Gastrocnemius medialis (tissue), 4 donors: ENCODE data around the gene KCTD15. TPM values are rescaled to one million over a fixed set of nuclear protein-coding genes. Genes with fewer than 3 reads are reported as not detected.

ENCODE experiments used
- ATAC-seq, 2 donors: fragments of 150-250 bp; one replicate each; pipeline ENCODE4 v1.9.1; 2016
- DNase-seq, 2 donors: peaks; one replicate each; pipeline ENCODE4 v3.0.0-alpha.2; 2019
- H3K27ac ChIP-seq, 4 donors: fragments of 200-600 bp; sonication (generic); 1 replicate in 1 of 4; 2 replicates in 3 of 4; pipeline ENCODE4 v1.5.1; 2016 to 2018; ENCODE audit warnings: mild to moderate bottlenecking in 2 of 4, moderate library complexity in 1 of 4
- H3K27me3 ChIP-seq, 3 donors: fragments of 200-600 bp; sonication (generic) in 2 of 3; 1 replicate in 1 of 3; 2 replicates in 2 of 3; pipeline versions ENCODE4 v1.5.1 to v1.6.0; 2016 to 2019; ENCODE audit warnings: mild to moderate bottlenecking in 1 of 3, moderate library complexity in 1 of 3
- H3K36me3 ChIP-seq, 2 donors: fragments of 200-600 bp; sonication (generic) in 1 of 2; one replicate each; pipeline ENCODE4 v1.5.1; 2017 to 2018
- H3K4me1 ChIP-seq, 2 donors: fragments of 200-600 bp; sonication (generic) in 1 of 2; one replicate each; pipeline ENCODE4 v1.5.1; 2016 to 2017; ENCODE audit warnings: mild to moderate bottlenecking in 2 of 2
- H3K4me3 ChIP-seq, 4 donors: fragments of 200-600 bp; sonication (generic) in 3 of 4; 1 replicate in 1 of 4; 2 replicates in 3 of 4; pipeline ENCODE4 v1.5.1; 2016 to 2019; ENCODE audit warnings: mild to moderate bottlenecking in 2 of 4
- H3K9me3 ChIP-seq, 3 donors: fragments of 200-600 bp; sonication (generic) in 2 of 3; 1 replicate in 1 of 3; 2 replicates in 2 of 3; pipeline ENCODE4 v1.5.1; 2016 to 2019
- CTCF ChIP-seq, 5 experiments: fragments of 450-650 bp in 3 of 5; fragments of 200-600 bp in 2 of 5; sonication (generic) in 2 of 5; IDR thresholded peaks in 4 of 5; conservative IDR thresholded peaks in 1 of 5; 1 replicate in 4 of 5; 2 replicates in 1 of 5; pipeline ENCODE4 v1.5.1; 2016 to 2019; ENCODE audit warnings: antibody characterized with exemption in 5 of 5, mild to moderate bottlenecking in 3 of 5, moderate library complexity in 3 of 5
- POLR2A ChIP-seq, 2 donors: fragments of 450-650 bp; IDR thresholded peaks; one replicate each; pipeline ENCODE4 v1.6.1; 2017; ENCODE audit warnings: antibody characterized with exemption in 2 of 2, mild to moderate bottlenecking in 2 of 2, moderate library complexity in 2 of 2
- in situ Hi-C, 4 donors: fragments of 200-750 bp; cut with MboI; loops; one replicate each; pipeline versions ENCODE4 v1.15.0 to v1.8.0; 2017; ENCODE audit warnings: low sequenced_read_pairs in 4 of 4
- intact Hi-C: fragments of 100-400 bp; cut with DNase I; formaldehyde crosslinking; loops from one replicate; pipeline ENCODE4 v1.15.1; 2023; ENCODE audit warnings: low total_unique reads
- total RNA-seq, 4 donors: library from RNA; depleted of rRNA; stranded (reverse); fragments of >200 nt; gene quantifications; one replicate each; pipeline versions ENCODE4 v1.1.0 to v1.2.3, GENCODE V29; 2016

KCTD15 gene
- total RNA-seq, 4 donors from 2014 or later: 1.9 to 14.8 (median 5.8) TPM

- DNase-seq (no peak), ATAC-seq (no peak)
- no peak for TF ChIP-seq CTCF (IDR thresholded peaks at IDR 0.05 in 4 of 5, conservative IDR thresholded peaks at IDR 0.05 in 1 of 5)
- TF ChIP-seq POLR2A (IDR thresholded peaks at IDR 0.05): no peak
- Histone ChIP-seq H3K4me3 (peak overlapping the region; percentile 67 to 81 (median 72)), H3K36me3 (no peaks in the 10 kb centered on the region), H3K27me3 (peaks cover 6 to 12% (median 9%) of the 10 kb centered on the region in 3 donors), H3K4me1 (peaks cover 0 to 19% of the 10 kb centered on the region in 2 donors), H3K9me3 (no peaks in the 10 kb centered on the region), H3K27ac (peak overlapping the region; percentile 80 to 82 (median 80))
- intact Hi-C loops: loop anchor here (5.0 kb wide), 1 partner anchor 302 kb away; no protein-coding TSS in a partner anchor
- in situ Hi-C loops: loop anchor here in 2 of 4 donors (25.0 kb wide), 2 partner anchors 192 to 292 kb away; no protein-coding TSS in a partner anchor
These were observed 1.8 kb upstream of the KCTD15 start for GRCh38 chr19:33794683-33795369.

GRCh38 chr19:33795370-33796163, 1.1 kb upstream of the KCTD15 start:
- in situ Hi-C loops (loop anchor here in 2 of 4 donors (25.0 kb wide), 2 partner anchors 192 to 292 kb away; no protein-coding TSS in a partner anchor), intact Hi-C loops (loop anchor here (5.0 kb wide), 1 partner anchor 302 kb away; no protein-coding TSS in a partner anchor)
- H3K27ac ChIP-seq: peak overlapping the region; percentile 80 to 82 (median 80)
- TF ChIP-seq POLR2A (IDR thresholded peaks at IDR 0.05): peak; percentile 39 to 63
- TF ChIP-seq CTCF (IDR thresholded peaks at IDR 0.05 in 4 of 5, conservative IDR thresholded peaks at IDR 0.05 in 1 of 5): peak; percentile 53 to 81 (median 77)
- peaks cover 0 to 19% of the 10 kb centered on the region in 2 donors for H3K4me1 ChIP-seq
- H3K27me3 ChIP-seq: peaks cover 6 to 12% (median 7%) of the 10 kb centered on the region in 3 donors
- ATAC-seq (peak; percentile 54 to 55), DNase-seq (peak in 1 of 2 donors; percentile 11)
- H3K4me3 ChIP-seq: peak overlapping the region; percentile 67 to 81 (median 72)
- no peaks in the 10 kb centered on the region for H3K36me3 ChIP-seq
- H3K9me3 ChIP-seq: no peaks in the 10 kb centered on the region

- DNase-seq: no peak
- Histone ChIP-seq H3K27me3 (peaks cover 2 to 12% (median 6%) of the 10 kb centered on the region in 3 donors), H3K4me1 (peaks cover 0 to 19% of the 10 kb centered on the region in 2 donors), H3K4me3 (peak overlapping the region; percentile 67 to 81 (median 72)), H3K27ac (peak overlapping the region; percentile 80 to 82 (median 80)), H3K9me3 (no peaks in the 10 kb centered on the region), H3K36me3 (no peaks in the 10 kb centered on the region)
- intact Hi-C loops (loop anchor here (5.0 kb wide), 1 partner anchor 299 kb away; no protein-coding TSS in a partner anchor), in situ Hi-C loops (loop anchor here in 2 of 4 donors (25.0 kb wide), 2 partner anchors 189 to 289 kb away; no protein-coding TSS in a partner anchor)
- no peak for ATAC-seq
- TF ChIP-seq POLR2A (IDR thresholded peaks at IDR 0.05) (no peak), CTCF (IDR thresholded peaks at IDR 0.05 in 4 of 5, conservative IDR thresholded peaks at IDR 0.05 in 1 of 5) (no peak)
These were observed 1.4 kb downstream of the KCTD15 start for GRCh38 chr19:33797802-33798671.

GRCh38 chr19:33798681-33799111, 2.0 kb downstream of the KCTD15 start:
- in situ Hi-C loops (loop anchor here in 2 of 4 donors (25.0 kb wide), 2 partner anchors 189 to 289 kb away; no protein-coding TSS in a partner anchor), intact Hi-C loops (loop anchor here (5.0 kb wide), 1 partner anchor 299 kb away; no protein-coding TSS in a partner anchor)
- DNase-seq (no peak), ATAC-seq (no peak)
- Histone ChIP-seq H3K36me3 (no peaks in the 10 kb centered on the region), H3K27ac (peak overlapping the region; percentile 80 to 82 (median 80)), H3K4me3 (peak overlapping the region; percentile 67 to 81 (median 72)), H3K4me1 (peaks cover 0 to 19% of the 10 kb centered on the region in 2 donors), H3K9me3 (no peaks in the 10 kb centered on the region), H3K27me3 (peaks cover 2 to 12% (median 6%) of the 10 kb centered on the region in 3 donors)
- TF ChIP-seq POLR2A (IDR thresholded peaks at IDR 0.05) (no peak), CTCF (IDR thresholded peaks at IDR 0.05 in 4 of 5, conservative IDR thresholded peaks at IDR 0.05 in 1 of 5) (no peak)
